Large intestine (tissue), 3 donors: ENCODE measurements around the gene MID2. TPM values are rescaled to one million over a fixed set of nuclear protein-coding genes. Genes with fewer than 3 reads are reported as not detected.
"Not testable (repeated sequence)": the region's sequence is repeated elsewhere in the genome, so short reads cannot be mapped to it uniquely, and the experiment has no call there.

ENCODE experiments used
- DNase-seq, 2 donors: peaks; one replicate each; pipeline versions ENCODE4 v3.0.0 to v3.0.0-alpha.2; 2013
- H3K27ac ChIP-seq: one replicate; pipeline ENCODE4 v1.5.1; 2013; ENCODE audit warnings: low read length
- H3K27me3 ChIP-seq: 2 replicates; pipeline ENCODE4 v1.6.1; 2013; ENCODE audit warnings: low read length; ENCODE audit not compliant: control insufficient read depth, insufficient read depth
- H3K36me3 ChIP-seq: 2 replicates; pipeline ENCODE4 v1.6.1; 2013; ENCODE audit warnings: low read length; ENCODE audit not compliant: control insufficient read depth, insufficient read depth
- H3K4me1 ChIP-seq: one replicate; pipeline ENCODE4 v1.6.1; 2013; ENCODE audit warnings: low read length; ENCODE audit not compliant: control insufficient read depth, insufficient read depth
- H3K4me3 ChIP-seq: one replicate; pipeline ENCODE4 v1.5.1; 2013; ENCODE audit warnings: low read length
- H3K9me3 ChIP-seq: one replicate; pipeline ENCODE4 v1.6.1; 2013; ENCODE audit warnings: mild to moderate bottlenecking, low read depth, low read length, moderate library complexity; ENCODE audit not compliant: control insufficient read depth
- WGBS: methylation state at CpG from one replicate; pipeline ENCODE4 v1.1.5; 2013; ENCODE audit warnings: low lambda C conversion rate; ENCODE audit not compliant: insufficient coverage; 5-methylcytosine and 5-hydroxymethylcytosine counted together
- polyA plus RNA-seq: library from polyadenylated mRNA; unstranded; fragments of 120-200 nt; gene quantifications from one replicate; pipeline ENCODE4 v1.2.1, GENCODE V29; 2013

Gene MID2
- polyA plus RNA-seq, 1 donor, result 7.4 TPM

- Histone ChIP-seq H3K27ac (no peak overlapping the region), H3K4me1 (peaks cover 2% of the 10 kb centered on the region), H3K27me3 (no peaks in the 10 kb centered on the region), H3K36me3 (peaks cover 8% of the 10 kb centered on the region), H3K4me3 (no peak overlapping the region), H3K9me3 (no peaks in the 10 kb centered on the region)
- no CpG with 5 or more reads among the region's 6 CpGs for WGBS
- no peak for DNase-seq
These were observed 17.2 kb downstream of the MID2 start for GRCh38 chrX:107842715-107843400.

GRCh38 chrX:107845625-107846024 is 20.0 kb downstream of the MID2 start:
- no peaks in the 10 kb centered on the region for H3K9me3 ChIP-seq
- no peaks in the 10 kb centered on the region for H3K27me3 ChIP-seq
- no peak overlapping the region for H3K27ac ChIP-seq
- DNase-seq, result no peak
- peaks cover 2% of the 10 kb centered on the region for H3K4me1 ChIP-seq
- peaks cover 8% of the 10 kb centered on the region for H3K36me3 ChIP-seq
- no peak overlapping the region for H3K4me3 ChIP-seq
- WGBS, result no CpG with 5 or more reads among the region's 1 CpG

GRCh38 chrX:107848591-107848990 is 22.9 kb downstream of the MID2 start:
- no peaks in the 10 kb centered on the region for H3K36me3 ChIP-seq
- H3K4me3 ChIP-seq, result no peak overlapping the region
- peaks cover 2% of the 10 kb centered on the region for H3K4me1 ChIP-seq
- DNase-seq, result no peak
- H3K27ac ChIP-seq, result no peak overlapping the region
- no peaks in the 10 kb centered on the region for H3K27me3 ChIP-seq
- WGBS, result no CpG with 5 or more reads among the region's 2 CpGs
- no peaks in the 10 kb centered on the region for H3K9me3 ChIP-seq

DNA sequence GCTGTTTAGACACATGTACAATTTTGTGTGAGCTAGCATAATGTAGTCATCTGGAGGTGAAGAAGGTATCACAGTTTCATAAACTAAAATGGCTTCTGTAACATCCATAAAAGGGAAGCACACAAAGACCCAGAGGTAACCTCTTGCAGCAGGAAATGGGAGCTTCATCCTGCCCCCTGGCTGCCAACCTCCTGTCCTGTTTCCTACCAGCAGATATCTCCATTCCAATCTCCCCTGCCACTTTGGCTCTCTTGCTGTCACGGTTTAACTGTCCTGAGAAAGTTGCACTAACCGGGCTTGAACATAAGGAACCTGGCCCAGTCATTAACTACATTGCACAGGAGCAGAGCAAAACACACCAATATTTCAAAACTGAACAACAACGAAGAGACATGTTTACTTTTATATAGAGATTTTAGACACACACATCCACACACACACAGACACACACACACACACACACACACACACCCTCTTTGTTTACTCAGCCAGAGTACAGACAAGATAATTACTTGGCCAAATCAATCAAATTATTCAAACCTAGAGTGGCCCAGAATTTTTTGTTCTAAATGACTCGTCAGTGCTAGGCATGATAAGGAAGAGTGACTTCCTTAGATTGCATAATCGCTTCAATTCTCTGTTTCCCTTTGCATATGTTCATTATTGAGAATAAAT is 24.2 kb downstream of the MID2 start:
- Histone ChIP-seq H3K27me3 (no peaks in the 10 kb centered on the region), H3K9me3 (no peaks in the 10 kb centered on the region), H3K36me3 (peaks cover 3% of the 10 kb centered on the region), H3K27ac (no peak overlapping the region), H3K4me3 (no peak overlapping the region), H3K4me1 (peaks cover 2% of the 10 kb centered on the region)
- no peak for DNase-seq
- no CpG with 5 or more reads among the region's 5 CpGs for WGBS

GRCh38 chrX:107850422-107850765 is 24.7 kb downstream of the MID2 start:
- Histone ChIP-seq H3K9me3 (no peaks in the 10 kb centered on the region), H3K4me3 (no peak overlapping the region), H3K27ac (no peak overlapping the region), H3K36me3 (peaks cover 5% of the 10 kb centered on the region), H3K4me1 (peaks cover 2% of the 10 kb centered on the region), H3K27me3 (no peaks in the 10 kb centered on the region)
- WGBS, result no CpG with 5 or more reads among the region's 2 CpGs
- no peak for DNase-seq

- H3K4me3 ChIP-seq, result no peak overlapping the region
These were observed 25.5 kb downstream of the MID2 start for GRCh38 chrX:107851215-107851614.

GRCh38 chrX:107851665-107852064 is 26.0 kb downstream of the MID2 start:
- H3K27me3 ChIP-seq, H3K36me3 ChIP-seq, H3K4me1 ChIP-seq, H3K27ac ChIP-seq, DNase-seq, H3K4me3 ChIP-seq, H3K9me3 ChIP-seq: not testable (repeated sequence)
- no CpG with 5 or more reads among the region's 7 CpGs for WGBS

More at GRCh38 chrX:107851215-107851614, 25.5 kb downstream of the MID2 start:
- H3K27me3 ChIP-seq, result no peaks in the 10 kb centered on the region
- H3K9me3 ChIP-seq, result no peaks in the 10 kb centered on the region
- no peaks in the 10 kb centered on the region for H3K4me1 ChIP-seq
- no peak overlapping the region for H3K27ac ChIP-seq
- H3K36me3 ChIP-seq, result peaks cover 5% of the 10 kb centered on the region
- WGBS, result no CpG with 5 or more reads among the region's 2 CpGs
- no peak for DNase-seq

GRCh38 chrX:107856289-107856688 is 30.6 kb downstream of the MID2 start:
- Histone ChIP-seq H3K27me3 (no peaks in the 10 kb centered on the region), H3K4me1 (no peaks in the 10 kb centered on the region), H3K9me3 (no peaks in the 10 kb centered on the region), H3K27ac (no peak overlapping the region), H3K4me3 (no peak overlapping the region), H3K36me3 (peaks cover 7% of the 10 kb centered on the region)
- no peak for DNase-seq

- H3K9me3 ChIP-seq, DNase-seq, H3K36me3 ChIP-seq, H3K27ac ChIP-seq, H3K4me1 ChIP-seq, H3K27me3 ChIP-seq, H3K4me3 ChIP-seq: not testable (repeated sequence)
- no CpG with 5 or more reads among the region's 5 CpGs for WGBS
These were observed 31.4 kb downstream of the MID2 start for GRCh38 chrX:107857041-107857440.

DNA sequence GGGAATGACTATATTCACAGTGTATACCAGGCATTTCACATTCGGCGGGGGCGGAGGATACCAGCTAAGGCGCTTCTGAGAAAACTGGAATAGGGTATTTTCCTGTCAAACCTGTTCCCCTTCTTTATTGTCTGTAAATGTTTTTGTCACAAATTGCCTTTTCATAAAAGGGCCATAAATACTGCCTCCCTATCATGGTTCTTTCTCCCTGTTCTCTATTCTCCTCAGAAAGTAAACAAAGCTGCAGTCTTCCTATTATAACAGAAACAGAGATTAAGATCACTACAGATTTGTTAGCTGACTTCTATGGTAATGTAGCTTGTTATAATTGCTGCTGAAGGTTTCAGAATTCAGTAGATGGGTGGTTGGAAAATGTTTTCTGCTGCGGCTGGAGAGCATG is 32.2 kb downstream of the MID2 start:
- Histone ChIP-seq H3K4me1 (no peaks in the 10 kb centered on the region), H3K9me3 (no peaks in the 10 kb centered on the region), H3K4me3 (no peak overlapping the region), H3K27ac (no peak overlapping the region), H3K27me3 (no peaks in the 10 kb centered on the region), H3K36me3 (peaks cover 7% of the 10 kb centered on the region)
- WGBS, result no CpG with 5 or more reads among the region's 5 CpGs
- peak in 1 of 2 donors; percentile 38 for DNase-seq

GRCh38 chrX:107861056-107861455 is 35.4 kb downstream of the MID2 start:
- H3K27me3 ChIP-seq, result no peaks in the 10 kb centered on the region
- WGBS, result no CpG with 5 or more reads among the region's 4 CpGs

More at GRCh38 chrX:107861056-107861455, 35.4 kb downstream of the MID2 start:
- H3K9me3 ChIP-seq, result no peaks in the 10 kb centered on the region
- H3K27ac ChIP-seq, result no peak overlapping the region
- DNase-seq, result no peak
- no peak overlapping the region for H3K4me3 ChIP-seq
- H3K36me3 ChIP-seq, result peaks cover 2% of the 10 kb centered on the region
- H3K4me1 ChIP-seq, result no peaks in the 10 kb centered on the region
